Testis (tissue), 2 donors: Measurements from ENCODE around the gene C1QTNF7.

Source experiments
- CTCF ChIP-seq, 3 experiments: fragments of 450-650 bp in 2 of 3; fragments of 200-600 bp in 1 of 3; sonication (generic) in 1 of 3; IDR thresholded peaks; one replicate each; pipeline ENCODE4 v1.5.1; 2016 to 2019; ENCODE audit warnings: antibody characterized with exemption in 3 of 3, mild to moderate bottlenecking in 2 of 3, moderate library complexity in 1 of 3
- POLR2A ChIP-seq: fragments of 450-650 bp; IDR thresholded peaks from one replicate; pipeline ENCODE4 v1.6.1; 2017; ENCODE audit warnings: antibody characterized with exemption, mild to moderate bottlenecking, moderate library complexity

- TF ChIP-seq CTCF (IDR thresholded peaks at IDR 0.05) (no peak), POLR2A (no peak)
Measured at GRCh38 chr4:15469402-15470127, 41.7 kb downstream of the C1QTNF7 start, which contains the start of gene CC2D2A.
